Measurements from ENCODE around the gene ERI3. TPM values are rescaled to one million over a fixed set of nuclear protein-coding genes. Genes with fewer than 3 reads are reported as not detected.

The ERI3 gene
- total and polyA plus RNA-seq, 2 of the 4 experiments (the other 2 are of a cell fraction) = 56.6 to 70.9 TPM

- Histone ChIP-seq H3K14ac (replicated peaks; ENCODE audit: low read depth, low read length) (no peak overlapping the region), H2AFZ (replicated peaks; ENCODE audit: low read length, poor library complexity) (no peak overlapping the region), H3K4ac (ENCODE audit: low read depth, low read length) (no peak overlapping the region), H2BK20ac (ENCODE audit: low read depth, low read length) (no peak overlapping the region), H3K27me3 (ENCODE audit: control insufficient read depth, insufficient read depth, low read length) (no peaks in the 10 kb centered on the region), H3K18ac (ENCODE audit: low read depth, low read length) (no peak overlapping the region), H4K5ac (ENCODE audit: low read depth, low read length) (no peak overlapping the region), H3K4me2 (ENCODE audit: low read depth, low read length) (no peak overlapping the region), H2BK120ac (ENCODE audit: low read depth, low read length) (no peak overlapping the region), H3K79me1 (ENCODE audit: low read depth in 1 of 2, low read length in 2 of 2) (0 out of 4 replicates have a peak, but pooled peaks cover 0 to 3% of the 10 kb centered on the region in 2 experiments), H3K36me3 (ENCODE audit: control insufficient read depth, insufficient read depth, low read length) (peaks cover 25% of the 10 kb centered on the region), H3K9me1 (ENCODE audit: insufficient read depth, low read length) (peaks cover 3% of the 10 kb centered on the region; the same call in 1 of the 2 replicates), H3K23ac (ENCODE audit: low read depth, low read length) (no peak overlapping the region), H4K8ac (ENCODE audit: low read depth in 2 of 2, low read length in 2 of 2) (no peak overlapping the region), H2BK15ac (ENCODE audit: low read depth, low read length) (no peak overlapping the region), H2AK5ac (ENCODE audit: low read depth, low read length) (no peak overlapping the region), H3K4me3 (ENCODE audit: insufficient read depth, low read depth, low read length) (no peak overlapping the region), H3K4me1 (ENCODE audit: control insufficient read depth, insufficient read depth, low read length) (no peaks in the 10 kb centered on the region), H2BK5ac (ENCODE audit: low read depth, low read length, poor library complexity, severe bottlenecking) (no peak overlapping the region), H3K27ac (ENCODE audit: insufficient read depth, low read length) (no peak overlapping the region), H2AK9ac (replicated peaks; ENCODE audit: low read depth, low read length, poor library complexity) (no peak overlapping the region), H3K9me3 (ENCODE audit: control insufficient read depth, insufficient read depth, low read length) (no peaks in the 10 kb centered on the region), H3K56ac (ENCODE audit: extremely low read depth, insufficient read depth, low read length) (no peak overlapping the region), H3K9ac (ENCODE audit: low read depth, low read length) (no peak overlapping the region), H4K91ac (ENCODE audit: insufficient read depth, low read depth, low read length) (no peak overlapping the region), H4K20me1 (ENCODE audit: insufficient read depth, low read length) (no peaks in the 10 kb centered on the region)
- in situ Hi-C loops (cut with MboI; ENCODE audit: low sequenced_read_pairs) = no loop called here
- DNase-seq (no peak), ATAC-seq (ENCODE audit: low read depth) (no peak)
- BruUV-seq (replicated peaks) = no TSS peak
- ChIA-PET CTCF (no interaction called here), POLR2A (ENCODE audit: unreplicated experiment) (no interaction called here)
- intact Hi-C loops (cut with micrococcal nuclease) = no loop called here
- dilution Hi-C loops (cut with HindIII; ENCODE audit: low sequenced_read_pairs, unreplicated experiment) = no loop called here
- WGBS, 2 experiments (ENCODE audit: extremely low coverage in 2 of 2, insufficient read length in 1 of 2) = no CpG with 5 or more reads among the region's 7 CpGs
- TF ChIP-seq MXI1 (IDR thresholded peaks at IDR 0.05; ENCODE audit: borderline replicate concordance, low read depth, low read length) (no peak), POLR2A (IDR thresholded peaks at IDR 0.05; ENCODE audit: low read depth, low read length) (no peak), MAZ (IDR thresholded peaks at IDR 0.05; ENCODE audit: borderline replicate concordance, low read depth, low read length) (no peak), MAFK (IDR thresholded peaks at IDR 0.05; ENCODE audit: low read depth, low read length) (no peak), RCOR1 (IDR thresholded peaks at IDR 0.05; ENCODE audit: insufficient replicate concordance, low read length) (no peak), BHLHE40 (IDR thresholded peaks at IDR 0.05; ENCODE audit: low read depth, low read length) (no peak), CTCF (conservative IDR thresholded peaks at IDR 0.05; ENCODE audit: low read depth, low read length) (no peak), ELK1 (IDR thresholded peaks at IDR 0.05; ENCODE audit: borderline replicate concordance, low read depth, low read length) (no peak), NFE2L2 (IDR thresholded peaks at IDR 0.05; ENCODE audit: low read depth, low read length) (no peak), RFX5 (IDR thresholded peaks at IDR 0.05; ENCODE audit: low read depth, low read length) (no peak), RAD21 (IDR thresholded peaks at IDR 0.05; ENCODE audit: low read length) (no peak)
These were observed 65.5 kb downstream of the ERI3 start for GRCh38 chr1:44289530-44289929.

All from IMR-90 (cell line).